GM18507 (cell line): ENCODE data around the gene JAKMIP3.

Experiments used
- DNase-seq: peaks from one replicate; pipeline ENCODE4 v3.0.0; 2011; ENCODE audit warnings: low read depth; ENCODE audit not compliant: insufficient read length; ENCODE audit errors: extremely low spot score
- FAIRE-seq: peaks from 2 replicates; lab custom pipeline; 2011; peaks lifted over from hg19 to GRCh38; lab: Jason Lieb, UNC

The JAKMIP3 gene

DNA sequence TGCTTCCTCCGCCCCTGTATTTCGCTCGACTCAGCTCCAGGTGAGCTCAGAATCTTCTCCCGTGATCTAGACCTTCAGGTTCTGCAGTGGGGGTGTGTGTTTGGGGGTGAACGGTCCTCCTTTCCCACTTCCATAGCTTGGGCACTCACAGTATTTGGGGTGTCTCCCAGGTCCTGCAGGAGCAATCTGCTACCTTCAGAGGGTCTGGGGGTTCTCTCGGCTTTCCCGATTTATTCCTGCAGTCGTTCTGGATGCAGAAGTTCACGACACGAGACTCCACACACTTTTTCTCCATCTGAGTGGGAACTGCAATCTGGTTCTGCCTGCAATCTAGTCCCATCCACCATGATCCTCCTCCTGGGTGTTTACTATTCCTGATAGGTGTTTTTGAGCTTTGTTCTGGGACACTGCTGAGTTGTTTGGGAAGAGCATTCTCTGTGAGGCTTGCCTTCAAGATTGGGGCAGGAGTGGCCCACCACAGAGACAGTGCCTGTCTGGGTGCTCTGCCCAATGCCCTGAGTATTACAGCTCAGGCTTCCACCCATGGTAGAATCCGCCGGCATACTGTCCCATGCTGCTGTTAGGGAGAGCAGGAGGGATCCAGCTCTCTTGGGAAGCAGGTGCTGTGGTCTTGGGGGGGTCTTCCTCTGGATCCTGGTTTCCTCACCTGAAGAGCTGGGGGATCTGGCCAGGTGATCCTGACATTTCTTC is 29.8 kb downstream of the JAKMIP3 start:
- no peak for DNase-seq
- FAIRE-seq: no peak

DNA sequence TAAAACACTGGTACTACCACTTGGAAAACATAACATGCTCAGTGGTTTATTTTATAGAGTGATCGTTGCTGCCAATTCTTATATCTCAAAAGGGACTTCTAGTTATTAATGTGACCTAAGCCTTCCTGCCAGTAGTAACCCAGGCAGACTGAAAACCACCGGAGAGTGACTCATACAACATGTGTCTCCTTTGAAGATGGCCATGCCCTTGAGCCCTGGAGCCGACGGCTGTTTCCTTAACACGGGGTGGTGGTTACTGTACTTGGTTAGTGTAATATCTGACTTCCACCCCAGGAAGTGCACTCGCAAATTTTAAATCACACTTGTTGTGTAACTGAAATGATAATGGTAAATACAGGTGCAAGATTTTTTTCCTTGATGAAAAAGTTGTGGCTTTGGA is 30.5 kb downstream of the JAKMIP3 start:
- no peak for DNase-seq
- no peak for FAIRE-seq

DNA sequence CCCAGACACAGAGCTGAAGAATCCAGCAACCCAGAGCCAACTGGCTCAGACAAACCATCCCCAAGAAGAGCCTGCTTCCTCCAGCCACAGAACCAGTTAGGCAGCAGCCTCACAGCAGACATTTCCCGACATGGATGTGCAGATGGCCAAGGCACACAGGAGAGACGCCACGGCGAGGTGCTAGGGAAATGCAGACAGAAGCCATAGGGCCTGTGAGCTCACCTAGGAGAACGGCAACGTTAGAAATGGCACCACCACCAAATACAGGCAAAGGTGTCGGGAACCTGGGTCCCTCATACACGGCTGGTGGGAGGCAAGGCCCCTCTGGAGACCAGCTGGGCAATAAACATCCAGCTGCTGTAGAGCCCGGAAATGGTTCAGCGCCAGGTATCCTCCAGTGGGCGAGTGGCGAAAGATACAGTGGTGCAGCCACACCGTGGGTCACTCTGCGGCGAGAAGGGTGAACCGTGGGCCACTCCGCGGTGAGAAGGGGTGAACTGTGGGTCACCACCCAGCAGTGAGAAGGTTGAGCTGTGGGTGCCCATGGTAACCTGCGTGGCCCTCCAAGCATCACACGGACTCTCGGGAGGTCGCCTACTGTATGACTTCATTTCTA is 31.2 kb downstream of the JAKMIP3 start:
- FAIRE-seq (no peak), DNase-seq (no peak)

DNA sequence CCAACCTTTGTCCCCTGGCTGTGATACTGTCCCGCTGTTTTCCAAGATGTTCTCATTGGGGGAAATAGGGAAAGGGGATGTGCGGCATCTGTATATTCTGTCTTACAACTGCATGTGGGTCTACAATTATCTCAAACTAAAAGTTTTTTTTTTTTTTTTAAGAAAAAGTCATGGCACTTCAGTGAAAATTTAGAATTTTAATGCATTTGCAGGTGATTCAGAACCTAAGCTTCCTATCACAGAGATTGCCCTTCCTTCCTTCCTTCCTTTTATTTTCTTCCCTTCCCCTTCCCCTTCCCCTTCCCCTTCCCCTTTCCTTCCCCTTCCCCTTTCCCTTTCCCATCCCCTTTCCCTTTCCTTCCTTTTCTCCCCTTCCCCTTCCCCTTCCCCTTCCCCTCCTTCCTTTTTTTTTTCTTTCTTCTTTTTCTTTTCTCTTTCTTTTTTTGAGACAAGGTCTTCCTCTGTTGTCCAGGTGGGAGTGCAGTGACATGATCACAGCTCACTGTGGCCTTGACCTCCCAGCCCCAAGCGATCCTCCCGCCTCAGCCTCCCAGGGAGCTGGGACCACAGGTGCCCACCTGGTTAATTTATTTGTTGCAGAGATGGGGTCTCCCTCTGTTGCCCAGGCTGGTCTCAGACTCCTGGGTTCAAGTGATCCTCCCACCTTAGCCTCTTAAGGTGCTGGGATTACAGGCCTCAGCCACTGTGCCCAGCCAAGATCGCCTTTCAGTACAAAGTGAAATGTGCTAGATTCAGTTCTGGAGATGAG is 32.0 kb downstream of the JAKMIP3 start:
- no peak for DNase-seq
- no peak for FAIRE-seq

DNA sequence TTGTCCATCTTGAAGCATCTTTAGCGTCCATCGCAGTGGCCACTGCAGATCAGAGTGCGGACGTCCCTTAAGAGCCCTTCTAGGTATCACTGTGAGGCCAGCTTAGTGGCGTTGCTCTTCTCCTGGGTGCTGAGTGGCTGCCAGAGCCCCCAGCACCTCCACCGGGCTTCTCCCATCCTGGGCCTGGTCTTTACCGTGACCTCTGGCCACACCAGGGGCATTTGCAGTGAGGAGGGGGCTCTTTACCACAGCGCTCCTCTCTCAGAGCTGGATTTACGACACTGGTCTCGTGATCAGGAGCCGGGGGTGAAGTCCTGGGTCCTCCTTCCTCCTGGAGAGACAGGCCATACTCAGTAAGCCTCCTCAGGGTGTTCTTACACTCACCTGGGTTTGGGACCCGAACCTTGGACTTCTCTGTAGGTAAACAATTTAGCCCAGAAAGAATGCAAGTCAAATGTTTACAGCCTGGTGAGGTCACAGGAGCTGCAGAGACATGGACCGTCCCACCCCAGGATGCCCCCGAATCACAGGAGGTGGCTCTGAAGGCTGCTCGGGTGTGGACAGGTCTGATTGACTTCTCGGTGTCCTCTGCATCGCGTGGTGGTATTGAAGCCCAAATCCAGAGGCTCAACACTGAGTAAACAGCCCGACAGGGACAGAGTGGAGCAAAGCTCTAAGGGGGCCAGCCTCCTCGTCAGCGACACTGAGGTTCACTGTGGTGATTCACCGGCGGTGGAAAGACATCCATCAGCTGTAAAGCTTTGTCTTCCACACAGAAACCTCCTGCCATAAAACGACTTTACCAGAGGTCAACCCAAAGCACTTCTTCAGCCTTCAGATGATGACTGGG is 33.0 kb downstream of the JAKMIP3 start:
- no peak for DNase-seq
- FAIRE-seq: no peak

DNA sequence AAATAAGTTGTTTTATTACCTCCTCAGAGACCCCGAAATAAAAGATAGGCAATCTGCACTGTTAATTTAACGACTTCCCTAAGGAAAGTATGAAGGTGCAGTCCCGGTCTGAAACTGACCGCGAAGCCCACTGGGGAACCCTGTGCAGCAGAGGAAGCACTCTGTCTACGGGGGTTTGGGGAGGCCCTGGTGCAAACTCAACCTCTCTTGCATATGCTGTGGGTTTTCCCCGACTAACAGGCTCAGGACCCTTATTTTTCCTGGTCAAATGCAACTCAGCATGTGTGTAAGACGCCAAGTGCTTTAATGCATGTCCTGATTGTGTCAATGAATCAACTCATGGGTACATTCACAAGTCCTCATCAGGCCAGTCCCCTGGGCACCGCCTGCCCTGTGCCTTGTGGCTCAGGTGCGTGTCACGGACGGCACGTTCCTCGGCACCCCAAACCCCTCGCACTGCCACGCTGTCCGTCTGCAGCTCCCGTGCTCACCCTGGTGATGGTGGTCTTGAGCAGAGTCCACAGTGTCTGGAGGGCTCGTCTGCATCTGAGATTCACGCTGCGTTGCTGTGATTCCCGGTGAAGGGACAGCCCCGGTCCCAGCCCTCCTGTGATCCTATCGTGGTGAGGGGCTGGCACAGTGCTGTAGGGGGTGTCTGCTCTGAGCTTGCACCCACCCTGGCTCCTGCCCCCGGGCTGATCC is 33.8 kb downstream of the JAKMIP3 start:
- FAIRE-seq (no peak), DNase-seq (no peak)

DNA sequence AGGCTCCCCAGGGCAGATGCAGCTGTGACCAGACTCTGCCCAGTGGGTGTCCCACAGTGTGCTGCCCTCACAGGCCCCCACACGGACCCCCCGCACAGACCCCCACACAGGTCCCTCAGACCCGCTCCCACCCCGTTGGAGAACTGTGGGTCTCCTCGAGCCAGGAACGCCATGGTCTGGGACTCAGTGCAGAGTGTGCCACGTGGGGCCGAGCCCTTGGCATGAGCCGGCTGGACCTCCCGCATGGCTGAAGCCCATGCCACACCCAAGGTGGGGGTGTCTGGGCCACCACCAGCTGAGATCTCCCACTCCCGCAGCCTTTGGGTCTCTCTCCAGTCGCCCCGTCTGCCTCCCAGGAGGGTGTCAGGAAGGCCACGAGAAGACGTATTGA is 34.3 kb downstream of the JAKMIP3 start:
- DNase-seq (no peak), FAIRE-seq (no peak)

DNA sequence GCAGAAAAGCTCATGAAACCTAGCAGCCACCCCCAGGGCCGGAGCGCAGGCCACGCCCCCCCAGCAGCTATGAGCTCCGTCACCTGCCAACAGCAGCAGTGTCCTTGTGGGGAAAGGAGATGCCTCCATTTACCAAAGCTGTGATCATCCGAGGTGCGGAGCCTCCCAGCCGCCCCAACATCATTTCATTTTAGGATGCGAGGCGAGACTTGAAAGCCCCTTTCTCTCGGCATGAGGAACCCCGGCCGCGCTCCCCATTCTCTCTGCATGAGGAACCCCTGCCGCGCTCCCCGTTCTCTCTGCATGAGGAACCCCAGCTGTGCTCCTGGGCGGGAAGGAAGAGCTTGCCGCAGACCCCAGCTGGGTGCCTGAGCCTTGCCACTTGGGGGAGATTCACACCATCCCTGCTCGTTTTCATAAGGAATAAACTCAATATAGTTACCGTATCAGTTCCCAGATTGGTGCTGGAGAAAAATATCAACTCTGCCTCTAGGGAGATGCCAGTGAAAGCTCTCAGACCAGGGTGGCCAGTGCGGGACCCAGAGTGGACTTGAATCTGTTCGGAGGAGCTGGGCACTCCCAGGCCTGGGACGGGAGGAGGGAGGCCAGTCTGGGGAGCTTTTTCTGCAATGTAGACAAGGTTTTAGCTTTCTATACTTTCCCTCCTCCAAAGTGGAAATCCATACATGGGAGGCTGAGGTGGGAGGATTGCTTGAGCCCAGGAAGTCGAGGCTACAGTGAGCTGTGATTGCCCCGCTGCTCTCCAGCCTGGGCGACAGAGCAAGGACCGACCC is 35.0 kb downstream of the JAKMIP3 start:
- no peak for FAIRE-seq

DNA sequence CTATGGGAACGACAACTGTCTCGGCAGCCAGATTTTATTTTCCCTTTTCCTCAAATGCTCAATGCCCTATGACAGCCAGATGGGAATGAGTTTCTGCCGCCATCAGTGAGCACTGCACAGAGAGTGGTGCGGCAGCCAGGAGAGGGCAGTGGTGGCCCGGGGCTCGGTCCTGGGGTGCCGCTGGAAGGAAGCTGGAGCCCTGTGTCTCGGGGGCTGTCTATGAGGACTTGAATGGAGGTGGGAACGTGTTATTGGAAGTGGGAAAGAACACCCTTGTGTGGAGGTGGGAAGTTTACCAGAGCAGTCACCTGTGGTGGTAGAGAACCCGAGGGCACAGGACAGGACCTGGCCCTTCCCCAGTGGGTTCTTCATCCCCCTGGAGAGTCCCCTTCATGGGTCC is 35.8 kb downstream of the JAKMIP3 start:
- FAIRE-seq: no peak
- no peak for DNase-seq

More for the DNA sequence above, 35.0 kb downstream of the JAKMIP3 start:
- no peak for DNase-seq

DNA sequence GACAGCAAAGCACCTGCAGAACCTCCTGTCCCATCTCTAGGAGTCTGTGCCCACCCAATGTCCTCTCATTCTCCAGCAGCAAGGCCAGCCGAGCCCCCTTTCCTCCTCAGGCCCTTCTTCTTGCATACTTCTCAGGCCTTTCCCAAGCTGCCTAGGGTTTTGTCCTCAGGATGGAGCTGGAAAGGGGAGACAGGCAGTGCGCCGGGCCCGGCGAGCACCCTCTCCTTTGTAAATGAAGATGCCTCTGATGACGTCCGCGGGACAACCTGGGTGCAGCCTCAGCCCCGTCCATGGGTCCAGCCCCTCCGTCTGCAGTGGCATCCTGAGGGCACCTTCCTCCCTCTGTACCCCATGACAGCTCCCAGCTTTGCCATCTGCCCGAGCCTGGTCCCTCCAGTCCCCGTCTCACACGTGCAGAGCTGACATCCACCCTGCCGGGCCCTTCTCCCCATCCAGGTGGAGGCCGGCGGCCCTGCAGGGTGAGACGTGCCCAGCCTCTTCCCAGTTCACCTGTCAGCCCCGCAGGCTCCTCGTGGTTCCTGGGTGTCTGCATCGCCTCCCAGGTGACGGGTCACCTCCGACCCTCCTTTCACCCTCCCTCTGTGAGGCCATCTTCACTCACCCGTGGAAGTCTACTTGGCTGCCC is 36.4 kb downstream of the JAKMIP3 start:
- FAIRE-seq (no peak), DNase-seq (no peak)

DNA sequence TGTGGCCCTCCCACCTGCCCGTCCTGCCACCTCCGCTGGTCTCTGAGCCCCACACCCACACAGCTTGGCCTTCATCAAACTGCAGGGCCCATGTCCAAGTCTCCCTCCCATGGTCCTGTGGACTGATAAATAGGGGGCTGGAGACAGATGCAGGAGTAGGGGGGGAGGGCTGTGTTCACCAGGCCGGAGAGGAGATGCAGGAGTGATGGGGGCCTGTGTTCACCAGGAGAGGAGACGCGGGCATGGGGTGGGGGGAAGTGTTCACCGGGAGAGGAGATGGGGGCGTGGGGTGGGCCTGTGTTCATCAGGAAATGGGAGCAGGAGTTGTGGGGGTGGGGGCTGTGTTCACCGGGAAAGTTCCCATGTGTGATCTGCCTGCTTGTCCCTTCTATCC is 37.0 kb downstream of the JAKMIP3 start:
- FAIRE-seq: no peak
- no peak for DNase-seq

DNA sequence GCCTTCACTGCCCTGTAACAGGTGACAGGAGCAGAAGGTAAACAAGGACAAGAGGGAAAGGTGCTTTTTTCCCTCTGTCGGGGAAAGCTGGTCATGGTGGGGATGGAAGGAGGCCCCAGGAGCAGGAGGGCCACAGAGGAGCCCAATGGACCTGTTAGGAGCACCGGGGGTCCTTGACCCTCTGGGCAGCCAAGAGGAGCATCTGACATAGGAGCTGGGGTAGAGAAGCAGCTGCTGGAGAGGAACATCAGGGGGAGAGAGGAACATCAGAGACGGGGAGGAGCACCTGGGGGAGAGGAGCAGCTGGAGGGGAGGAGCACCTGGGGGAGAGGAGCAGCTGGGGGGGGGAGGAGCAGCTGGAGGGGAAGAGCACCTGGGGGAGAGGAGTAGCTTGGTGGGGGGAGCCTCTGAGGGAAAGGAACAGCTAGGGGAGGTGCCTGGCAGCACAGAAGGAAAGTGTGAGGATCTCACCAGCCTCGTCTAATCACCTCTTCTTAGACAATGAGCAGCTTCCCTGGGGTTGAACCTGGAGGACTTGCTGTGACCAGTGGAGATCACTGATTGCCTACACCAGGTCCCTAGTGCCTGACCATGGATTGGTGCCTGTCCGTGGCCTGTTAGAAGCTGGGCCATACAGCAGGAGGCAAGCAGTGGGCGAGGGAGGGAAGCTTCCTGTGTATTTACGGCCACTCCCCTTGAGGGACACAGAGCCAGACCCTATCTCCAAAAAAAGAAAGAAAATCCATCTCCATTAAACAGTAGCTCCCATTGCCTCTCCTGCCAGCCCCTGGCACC is 37.6 kb downstream of the JAKMIP3 start:
- FAIRE-seq: no peak
- DNase-seq: no peak

DNA sequence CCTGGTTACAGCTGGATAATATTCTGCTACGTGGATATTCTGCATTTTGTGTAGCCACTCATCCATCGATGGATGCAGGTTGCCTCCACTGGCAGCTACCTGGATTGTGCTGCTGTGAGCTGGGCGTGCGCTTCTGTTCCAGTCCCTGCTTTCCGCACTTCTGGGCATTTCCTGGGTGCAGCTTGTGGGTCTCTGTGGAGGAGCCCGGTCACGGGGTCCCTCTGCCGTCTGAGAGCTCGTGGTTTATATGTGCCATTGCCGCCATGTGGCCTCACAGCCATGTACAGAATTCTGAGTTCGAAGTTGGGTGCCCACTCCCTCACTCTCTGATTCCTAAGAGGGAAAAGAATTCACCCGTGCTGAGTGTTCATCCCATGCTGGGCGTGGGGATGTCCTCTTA is 38.3 kb downstream of the JAKMIP3 start:
- DNase-seq (no peak), FAIRE-seq (no peak)

DNA sequence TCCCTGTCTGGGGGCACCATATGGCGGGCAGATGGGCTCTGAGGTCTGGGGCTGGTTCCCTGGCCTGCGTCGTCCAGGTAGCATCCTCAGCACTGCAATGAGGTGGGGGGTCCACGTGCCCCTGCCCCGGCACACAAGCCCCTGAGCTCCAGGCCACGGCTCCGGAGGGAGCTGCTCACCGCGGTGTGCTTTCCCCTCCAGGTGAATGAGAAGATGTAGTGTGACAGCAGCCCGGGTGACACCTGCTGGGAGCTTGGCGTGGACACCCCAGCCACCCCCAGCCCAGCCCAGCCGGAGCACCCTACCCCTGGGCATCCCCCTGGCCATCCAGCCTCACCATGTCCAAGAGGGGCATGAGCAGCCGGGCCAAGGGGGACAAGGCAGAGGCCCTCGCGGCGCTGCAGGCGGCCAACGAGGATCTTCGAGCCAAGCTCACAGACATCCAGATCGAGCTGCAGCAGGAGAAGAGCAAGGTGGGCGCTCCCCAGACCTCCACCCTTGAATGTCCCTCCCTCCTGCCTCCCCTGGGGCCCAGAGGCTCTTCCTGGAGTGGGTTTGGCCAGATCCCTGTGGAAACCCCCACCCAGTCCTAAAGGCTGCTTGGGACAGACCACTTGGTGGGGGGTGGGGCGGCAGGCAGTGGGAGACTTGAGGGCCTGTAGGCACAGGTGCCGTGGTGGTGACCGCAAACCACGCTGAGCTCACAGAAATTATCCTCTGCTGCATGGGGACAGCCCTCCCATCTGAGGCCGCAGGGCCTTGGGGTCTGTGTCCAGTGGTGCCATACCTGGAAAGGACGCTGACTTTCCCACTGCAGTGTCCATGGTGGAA is 38.9 kb downstream of the JAKMIP3 start:
- no peak for DNase-seq
- FAIRE-seq: no peak

DNA sequence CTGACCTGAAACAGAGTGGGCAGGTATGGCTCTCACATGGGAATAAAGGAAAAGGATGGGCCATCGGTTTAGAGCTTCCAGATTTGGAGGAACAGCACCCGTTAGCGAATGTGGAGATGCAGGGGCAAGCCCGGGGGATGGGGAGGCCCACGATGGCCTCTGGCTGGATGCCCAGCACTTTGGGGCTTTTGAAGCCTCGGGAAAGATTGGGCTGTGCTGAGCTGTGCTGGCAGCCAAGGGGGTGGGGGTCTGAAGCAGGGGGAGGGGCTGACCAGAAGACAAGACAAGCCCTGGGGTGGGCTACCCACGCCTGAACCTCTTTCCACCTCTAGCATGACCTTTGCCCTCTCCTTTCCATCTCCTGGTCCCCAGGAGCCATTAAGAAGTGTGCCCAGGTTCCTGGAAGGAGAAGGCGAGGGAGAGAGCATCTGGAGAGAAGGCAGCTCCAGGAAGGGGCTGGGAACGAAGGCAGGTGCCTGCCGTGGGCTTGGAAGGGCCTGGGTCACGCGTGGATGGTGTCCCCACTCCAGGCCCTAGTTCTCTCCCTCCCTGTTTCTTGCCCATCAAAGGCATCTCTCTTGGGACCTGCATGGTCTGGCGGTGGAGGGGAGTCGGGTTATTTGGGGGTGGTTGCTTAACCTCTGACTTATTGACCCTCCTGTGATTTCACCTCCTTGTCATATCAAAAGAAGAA is 39.7 kb downstream of the JAKMIP3 start:
- no peak for FAIRE-seq
- no peak for DNase-seq

DNA sequence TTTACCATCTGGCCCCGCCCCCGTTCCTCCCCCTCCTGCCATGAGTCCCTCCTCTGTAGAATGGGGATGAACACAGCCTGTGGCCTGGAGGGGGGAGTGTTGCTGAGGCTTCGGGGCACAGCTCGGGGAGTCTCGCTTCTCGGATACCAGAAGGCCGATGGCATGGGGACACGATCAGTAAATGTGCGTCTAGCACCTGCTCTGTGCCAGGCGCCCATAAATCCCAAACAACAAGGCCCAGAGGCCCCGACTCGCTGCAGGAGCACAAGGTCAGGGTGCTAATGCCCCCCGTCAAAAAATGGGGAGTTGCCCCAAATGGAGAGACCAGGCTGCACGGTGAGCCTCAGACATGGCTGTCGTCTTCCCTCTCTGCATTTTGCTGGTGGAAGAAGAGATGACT is 40.7 kb downstream of the JAKMIP3 start:
- no peak for FAIRE-seq
- no peak for DNase-seq
